ENCODE results near the gene PPP1R37.

Gene PPP1R37

DNA sequence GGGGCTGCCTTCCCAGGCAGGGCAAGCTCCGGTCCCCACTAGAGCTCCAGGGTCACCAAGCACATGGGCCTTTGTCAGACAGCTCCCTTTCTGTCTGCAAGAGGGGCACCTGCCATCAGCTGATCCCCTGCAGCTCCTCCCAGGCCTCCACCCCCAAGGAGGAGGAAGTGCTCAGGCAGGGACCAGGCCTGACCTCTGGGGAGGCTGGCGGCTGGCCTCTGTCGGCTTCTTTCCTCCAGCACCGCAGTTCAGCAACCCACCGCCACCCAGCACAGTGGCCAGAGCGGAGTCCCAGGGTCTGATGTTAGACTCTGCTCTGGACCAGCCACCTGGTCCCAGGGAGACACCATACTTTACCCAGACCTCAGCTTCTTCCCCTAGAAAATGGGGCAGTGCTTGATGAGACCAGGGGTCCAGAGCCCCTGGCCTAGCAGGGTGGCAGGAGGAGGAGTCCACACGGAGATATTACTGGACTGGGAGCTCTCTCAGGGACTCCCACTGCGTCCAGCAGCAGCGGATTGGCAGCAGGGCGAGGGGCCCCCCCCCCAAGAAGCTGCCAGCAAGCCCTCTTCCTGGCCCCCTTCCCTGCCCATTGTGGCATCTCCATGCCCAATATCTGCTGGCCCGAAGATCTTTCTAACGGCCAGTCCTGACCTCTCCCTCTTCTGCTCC, 43.7 kb downstream of the PPP1R37 start:
- in situ Hi-C loops (cut with MboI; ENCODE audit: low sequenced_read_pairs), result no loop called here

DNA sequence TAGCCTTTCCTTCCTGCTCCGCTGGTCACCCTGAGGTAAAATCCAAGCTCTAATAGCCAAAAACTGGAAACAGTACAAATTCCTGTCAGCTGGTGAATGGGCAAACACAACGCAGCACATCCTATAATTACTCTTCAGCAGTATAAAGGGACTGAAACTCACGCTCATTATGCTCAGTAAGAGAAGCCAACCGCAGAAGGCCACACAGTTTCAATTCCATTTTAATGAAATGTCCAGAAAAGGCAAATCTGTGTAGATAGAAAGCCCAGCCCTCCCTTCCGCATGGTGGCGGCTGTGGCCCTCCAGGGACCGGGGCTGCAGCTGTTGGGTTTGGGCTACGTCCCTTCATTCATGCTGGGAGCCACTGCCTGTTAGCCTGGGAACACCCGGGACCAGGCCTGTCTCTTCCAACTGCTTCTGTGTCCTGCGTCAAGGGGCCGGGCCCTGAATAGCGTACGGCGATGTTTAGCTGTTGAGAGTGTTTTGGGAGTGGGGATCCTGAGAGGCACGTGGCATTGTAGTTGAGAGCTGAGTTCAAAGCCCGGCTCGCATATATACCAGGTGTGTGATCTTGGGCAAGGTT, 44.3 kb downstream of the PPP1R37 start:
- in situ Hi-C loops (cut with MboI; ENCODE audit: low sequenced_read_pairs), result no loop called here

DNA sequence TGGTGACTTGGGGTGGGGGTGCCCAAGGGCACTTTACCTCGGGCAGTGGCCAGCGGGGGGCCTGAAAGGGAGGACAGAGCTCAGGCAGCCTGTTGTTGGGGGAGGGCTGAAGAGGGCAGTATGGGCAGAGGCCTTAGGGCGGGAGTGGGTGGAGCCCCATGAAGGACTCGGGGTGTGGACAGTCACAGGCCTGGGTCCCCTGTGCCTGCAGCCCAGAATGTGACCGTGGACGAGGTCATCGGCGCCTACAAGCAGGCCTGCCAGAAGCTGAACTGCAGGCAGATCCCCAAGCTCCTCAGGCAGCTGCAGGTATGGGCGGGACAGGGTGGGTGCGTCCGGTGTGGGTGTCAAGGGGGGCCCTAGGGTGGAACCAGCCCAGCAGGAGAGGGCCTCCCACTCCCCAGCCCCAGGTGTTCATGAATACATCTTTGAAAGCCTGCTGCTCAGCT, 45.3 kb downstream of the PPP1R37 start:
- in situ Hi-C loops (cut with MboI; ENCODE audit: low sequenced_read_pairs), result no loop called here

DNA sequence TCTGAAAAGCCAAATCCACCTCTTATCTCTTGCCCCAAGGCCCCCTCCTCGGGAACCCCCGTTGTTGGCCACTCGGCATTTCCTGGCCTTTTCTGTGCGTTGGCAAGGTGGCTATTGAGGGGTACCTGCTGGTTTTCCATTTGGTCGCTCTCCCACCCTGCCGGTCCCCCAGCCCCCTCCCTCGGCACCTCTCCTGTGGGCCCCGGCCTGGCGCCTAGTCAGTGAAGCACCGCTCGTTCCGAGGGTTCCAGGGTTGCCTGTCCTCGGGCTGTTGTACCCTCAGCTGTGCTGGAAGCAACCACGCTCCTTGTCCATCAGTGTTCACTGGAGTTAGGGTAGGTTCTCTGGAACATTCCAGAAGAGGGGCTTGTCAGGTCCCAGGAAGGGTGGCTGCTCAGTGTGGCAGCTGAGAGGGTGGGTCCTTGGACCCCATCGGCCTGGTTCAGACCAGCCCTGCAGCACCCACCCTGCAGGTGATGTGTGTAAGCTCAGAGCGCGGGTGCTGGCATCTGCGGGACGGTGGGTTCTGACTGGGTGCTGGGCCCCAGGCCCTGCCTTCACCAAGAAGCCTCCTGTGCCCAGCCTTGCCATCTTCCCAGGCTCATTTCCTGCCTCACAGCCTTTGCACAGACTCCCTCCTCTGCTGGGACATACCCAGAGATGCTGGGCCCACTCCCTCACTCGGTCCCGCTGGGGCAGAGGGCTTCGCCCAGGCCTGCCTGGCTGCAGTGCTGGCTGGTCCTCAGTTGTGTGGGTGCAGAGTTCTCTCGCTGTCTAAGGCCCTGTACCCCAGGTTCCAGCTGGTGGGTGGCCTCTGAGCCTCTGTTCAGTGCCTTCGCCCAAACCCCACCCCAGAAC, 46.5 kb downstream of the PPP1R37 start:
- in situ Hi-C loops (cut with MboI; ENCODE audit: low sequenced_read_pairs), result no loop called here

DNA sequence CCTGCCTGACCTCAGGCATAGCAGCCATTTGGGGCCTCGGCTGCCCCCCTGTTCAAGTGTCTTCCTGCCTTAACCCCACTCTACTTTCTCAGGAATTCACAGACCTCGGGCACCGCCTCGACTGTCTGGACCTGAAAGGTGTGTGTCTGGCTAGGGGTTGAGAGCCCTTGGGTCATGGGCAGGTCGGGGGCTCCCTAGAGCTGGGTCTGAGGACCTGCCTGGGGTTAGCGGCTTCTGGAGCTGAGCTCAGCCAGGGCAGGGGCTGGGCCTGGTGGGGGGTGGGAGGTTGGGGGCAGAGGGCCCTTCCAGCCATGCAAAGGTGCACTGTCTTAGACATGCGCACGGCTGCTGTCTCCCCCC, 47.1 kb downstream of the PPP1R37 start:
- in situ Hi-C loops (cut with MboI; ENCODE audit: low sequenced_read_pairs), result no loop called here

DNA sequence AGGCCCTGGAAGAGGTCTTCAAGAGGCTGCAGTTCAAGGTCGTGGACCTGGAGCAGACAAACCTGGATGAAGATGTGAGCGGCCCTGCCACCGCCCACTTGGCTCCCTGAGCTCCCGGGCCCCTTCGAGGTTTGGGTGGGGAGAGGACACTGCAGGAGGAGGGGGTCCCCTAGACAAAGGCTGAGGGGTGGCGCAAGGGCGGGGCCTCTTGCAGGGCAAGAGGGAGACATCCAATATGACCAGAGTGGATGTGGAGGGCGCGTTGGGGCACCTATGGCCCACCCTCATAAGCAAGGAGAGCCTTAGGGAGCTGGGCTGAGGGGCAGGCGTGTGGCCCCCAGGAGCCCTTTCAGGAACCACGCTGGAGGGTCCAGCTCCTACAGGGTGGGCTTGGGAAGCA, 47.6 kb downstream of the PPP1R37 start:
- in situ Hi-C loops (cut with MboI; ENCODE audit: low sequenced_read_pairs), result no loop called here

GRCh38 chr19:45141203-45141900, 48.4 kb downstream of the PPP1R37 start:
- in situ Hi-C loops (cut with MboI; ENCODE audit: low sequenced_read_pairs), result no loop called here

GRCh38 chr19:45142016-45142725, 49.2 kb downstream of the PPP1R37 start:
- in situ Hi-C loops (cut with MboI; ENCODE audit: low sequenced_read_pairs), result no loop called here

DNA sequence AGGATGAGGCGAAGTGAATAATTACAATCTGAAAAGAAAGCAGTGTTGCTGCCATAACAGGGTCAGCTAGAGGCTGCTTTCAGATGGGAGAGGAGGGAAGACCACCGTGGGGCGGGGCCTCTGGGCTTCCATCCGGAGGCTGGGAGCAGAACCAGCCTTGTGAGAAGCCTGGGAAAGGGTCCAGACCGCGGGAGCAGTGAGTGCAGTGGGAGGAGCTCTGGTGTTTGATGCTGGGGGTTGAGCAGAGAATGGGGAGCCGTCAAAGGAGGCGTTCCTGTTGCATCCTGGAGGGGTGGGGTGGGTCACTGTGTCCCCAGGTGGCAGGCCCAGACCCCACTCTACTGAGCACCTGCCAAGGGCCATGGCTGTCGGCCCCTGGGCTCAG, 49.7 kb downstream of the PPP1R37 start:
- in situ Hi-C loops (cut with MboI; ENCODE audit: low sequenced_read_pairs), result no loop called here

DNA sequence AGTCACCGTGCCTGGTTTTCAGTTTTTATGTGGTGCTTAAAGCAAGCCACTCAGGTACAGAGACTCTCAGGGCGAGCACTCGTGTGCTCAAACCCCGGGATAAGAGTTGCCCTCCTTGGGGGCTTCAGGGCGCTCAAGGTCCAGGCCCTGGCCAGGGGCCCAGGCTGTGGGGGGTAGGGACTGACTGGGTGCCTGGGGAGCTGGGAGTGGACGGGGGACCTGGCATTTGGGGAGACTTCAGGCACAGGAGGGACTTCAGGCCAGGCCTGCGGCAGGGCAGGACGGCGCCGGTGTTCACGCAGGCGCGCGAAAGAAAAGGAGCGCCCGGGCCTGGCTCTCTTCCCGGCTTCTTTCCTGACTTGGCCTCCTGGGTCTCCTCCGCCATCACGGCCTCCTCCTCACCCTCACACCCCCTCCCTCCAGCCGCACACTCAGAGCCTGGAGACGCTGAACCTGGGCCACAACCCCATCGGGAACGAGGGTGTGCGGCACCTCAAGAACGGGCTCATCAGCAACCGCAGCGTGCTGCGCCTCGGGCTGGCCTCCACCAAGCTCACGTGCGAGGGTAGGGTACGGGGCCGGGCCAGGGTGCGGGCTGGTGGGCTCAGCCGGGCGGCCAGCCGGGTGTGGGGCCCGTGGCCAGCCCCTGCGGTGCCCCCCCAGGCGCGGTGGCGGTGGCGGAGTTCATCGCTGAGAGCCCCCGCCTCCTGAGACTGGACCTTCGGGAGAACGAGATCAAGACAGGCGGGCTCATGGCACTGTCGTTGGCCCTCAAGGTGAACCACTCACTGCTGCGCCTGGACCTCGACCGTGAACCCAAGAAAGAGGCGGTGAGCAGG, 51.7 kb downstream of the PPP1R37 start:
- in situ Hi-C loops (cut with MboI; ENCODE audit: low sequenced_read_pairs), result no loop called here

DNA sequence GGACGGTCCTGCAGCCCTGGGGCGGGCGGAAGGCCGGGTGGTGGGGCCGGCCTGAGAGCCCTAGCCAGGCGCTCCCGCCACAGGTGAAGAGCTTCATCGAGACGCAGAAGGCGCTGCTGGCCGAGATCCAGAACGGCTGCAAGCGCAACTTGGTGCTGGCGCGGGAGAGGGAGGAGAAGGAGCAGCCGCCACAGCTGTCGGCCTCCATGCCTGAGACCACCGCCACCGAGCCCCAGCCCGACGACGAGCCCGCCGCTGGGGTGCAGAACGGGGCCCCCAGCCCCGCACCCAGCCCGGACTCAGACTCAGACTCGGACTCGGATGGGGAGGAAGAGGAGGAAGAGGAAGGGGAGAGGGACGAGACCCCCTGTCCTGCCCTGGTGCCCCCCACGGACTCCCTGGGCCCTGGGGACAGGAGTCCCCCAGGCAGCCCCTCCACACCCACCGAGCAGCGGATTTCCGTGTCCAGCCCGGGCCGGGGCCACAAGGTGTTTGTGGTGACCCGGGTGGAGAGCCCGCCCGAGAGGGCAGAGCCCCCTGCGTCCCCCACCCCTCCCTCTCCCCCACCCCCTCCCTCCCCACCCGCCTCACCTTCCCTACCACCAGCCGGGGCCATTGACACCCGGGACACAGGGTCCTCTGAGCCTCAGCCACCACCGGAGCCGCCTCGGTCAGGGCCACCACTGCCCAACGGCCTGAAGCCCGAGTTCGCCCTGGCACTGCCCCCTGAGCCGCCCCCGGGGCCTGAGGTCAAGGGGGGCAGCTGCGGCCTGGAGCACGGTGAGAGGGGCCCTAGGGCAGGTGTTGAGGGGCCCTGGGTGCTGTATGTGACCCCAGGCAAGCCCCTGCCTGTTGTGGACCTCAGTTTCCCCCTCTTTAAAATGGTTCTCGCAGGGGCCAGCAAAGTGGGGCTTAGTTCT, 52.6 kb downstream of the PPP1R37 start:
- in situ Hi-C loops (cut with MboI; ENCODE audit: low sequenced_read_pairs), result no loop called here

- in situ Hi-C loops (cut with MboI; ENCODE audit: low sequenced_read_pairs), result no loop called here
These were observed 53.3 kb downstream of the PPP1R37 start for GRCh38 chr19:45146251-45146650.

GRCh38 chr19:45146741-45147205, 53.8 kb downstream of the PPP1R37 start:
- in situ Hi-C loops (cut with MboI; ENCODE audit: low sequenced_read_pairs), result no loop called here

DNA sequence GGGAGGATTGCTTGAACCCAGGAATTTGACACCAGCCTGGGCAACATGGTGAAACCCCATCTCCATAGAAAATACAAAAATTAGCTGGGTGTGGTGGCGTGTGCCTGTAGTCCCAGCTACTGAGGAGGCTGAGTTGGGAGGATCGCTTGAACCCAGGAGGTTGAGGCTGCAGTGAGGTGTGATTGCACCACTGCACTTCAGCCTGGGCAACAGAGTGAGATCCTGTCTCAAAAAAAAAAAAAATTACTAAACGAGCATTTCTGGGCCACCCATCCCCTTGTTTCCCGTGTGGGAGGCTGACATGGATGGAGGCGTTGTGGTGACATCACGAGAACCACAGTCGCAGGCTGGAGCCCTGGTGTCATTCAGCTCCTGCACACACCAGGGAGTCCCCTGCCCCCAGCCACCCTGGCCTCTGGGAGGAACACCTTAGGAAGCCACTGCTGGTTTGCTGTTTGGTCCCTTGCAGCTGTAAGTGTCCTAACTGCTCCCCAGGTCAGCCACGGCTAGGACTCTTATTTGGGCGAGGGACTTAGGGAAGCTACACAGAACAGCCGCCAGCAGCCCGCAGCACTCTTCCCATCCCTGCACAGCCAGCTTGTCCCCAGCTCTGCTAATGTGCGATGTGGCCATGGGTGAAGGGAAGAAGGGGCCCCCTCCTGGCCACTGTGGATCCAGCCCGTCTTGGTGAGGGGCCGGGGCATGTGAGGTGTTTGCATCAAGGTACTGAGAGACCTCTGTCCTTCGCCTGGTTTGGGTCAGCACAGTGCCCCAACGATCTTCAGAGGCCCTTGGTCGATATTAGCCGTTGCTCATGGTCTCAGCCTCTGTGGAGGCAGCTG, 55.1 kb downstream of the PPP1R37 start:
- in situ Hi-C loops (cut with MboI; ENCODE audit: low sequenced_read_pairs), result no loop called here

DNA sequence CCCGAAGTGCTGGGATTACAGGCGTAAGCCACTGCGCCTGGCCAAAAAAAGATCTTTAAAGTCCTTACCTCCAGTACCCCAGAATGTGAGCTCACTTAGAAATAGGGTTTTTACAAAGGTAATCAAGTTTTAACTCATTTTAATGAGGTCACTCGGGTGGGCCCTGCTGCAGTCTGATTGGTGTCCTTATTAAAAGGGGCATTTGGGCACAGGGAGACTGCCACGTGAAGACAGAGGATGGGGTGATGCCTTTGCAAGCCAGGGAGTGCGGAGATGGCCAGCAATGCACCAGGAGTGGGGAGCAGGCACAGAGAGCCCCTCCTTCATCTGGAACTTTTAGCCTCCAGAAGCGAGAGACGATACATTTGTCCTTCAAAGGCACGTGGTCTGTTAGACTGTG, 56.1 kb downstream of the PPP1R37 start:
- in situ Hi-C loops (cut with MboI; ENCODE audit: low sequenced_read_pairs), result no loop called here

DNA sequence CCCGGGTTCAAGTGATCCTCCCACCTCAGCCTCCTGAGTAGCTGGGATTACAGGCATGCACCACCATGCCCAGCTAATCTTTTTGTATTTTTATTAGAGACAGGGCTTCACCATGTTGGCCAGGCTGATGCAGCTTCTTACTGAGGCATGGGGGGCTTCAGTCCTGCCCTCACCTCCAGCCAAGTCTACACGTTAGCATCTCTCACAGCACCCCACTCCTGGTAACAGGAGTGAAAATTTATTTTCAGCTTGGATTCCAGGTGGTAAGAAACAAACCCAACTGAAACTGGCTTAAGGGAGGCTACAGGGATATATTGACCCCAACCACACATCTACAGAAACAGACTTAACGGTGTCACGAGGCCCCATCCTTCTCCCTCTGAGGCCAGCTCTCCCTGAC, 57.2 kb downstream of the PPP1R37 start:
- in situ Hi-C loops (cut with MboI; ENCODE audit: low sequenced_read_pairs), result no loop called here

DNA sequence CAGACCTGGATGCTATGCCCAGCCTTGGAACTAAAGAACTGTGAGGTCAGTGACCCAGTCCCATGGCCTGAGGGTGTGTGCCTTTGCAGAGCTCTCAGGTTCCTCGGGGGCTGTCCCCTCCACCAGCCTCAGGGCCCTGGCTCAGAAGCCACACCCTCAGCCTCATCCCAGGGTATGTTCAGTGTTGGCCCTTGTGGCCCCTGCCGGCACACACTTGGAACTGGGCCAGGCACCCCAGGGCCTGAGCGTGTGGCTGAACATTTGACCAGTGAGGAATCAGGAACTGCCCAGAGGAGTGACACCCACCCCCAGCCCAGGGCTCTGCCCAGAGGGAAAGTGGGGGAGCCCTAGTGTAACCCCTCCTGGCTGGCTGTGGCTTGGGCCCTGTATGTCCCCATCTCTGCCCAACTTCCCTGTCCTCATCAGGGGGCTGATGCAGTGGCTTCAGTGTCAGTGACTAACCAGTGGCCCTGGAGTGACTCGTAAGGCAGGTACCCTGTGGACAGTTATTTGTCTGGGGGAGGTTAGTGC, 57.8 kb downstream of the PPP1R37 start:
- in situ Hi-C loops (cut with MboI; ENCODE audit: low sequenced_read_pairs), result no loop called here

DNA sequence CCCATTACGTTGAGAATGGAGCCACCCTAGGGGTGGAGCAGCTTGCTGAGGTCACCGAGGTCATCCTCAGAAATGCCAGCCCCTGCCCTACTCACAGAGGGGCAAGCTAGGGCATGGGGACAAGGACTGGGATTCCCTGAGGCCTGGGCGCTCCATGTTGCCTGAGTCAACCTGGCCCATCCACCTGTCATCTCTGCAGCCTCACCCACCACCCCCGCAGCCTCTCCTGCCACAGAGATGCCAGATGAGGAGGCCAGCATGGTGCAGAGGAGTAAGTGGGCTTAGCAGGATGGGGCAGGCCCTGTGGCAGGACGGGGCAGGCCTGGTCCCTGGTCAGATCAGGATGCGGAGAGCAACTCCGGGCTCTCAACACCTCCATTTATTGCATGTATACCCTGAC, 58.3 kb downstream of the PPP1R37 start:
- in situ Hi-C loops (cut with MboI; ENCODE audit: low sequenced_read_pairs), result no loop called here

Data from HL-60/S4 (cell line).